Duodenal mucosa (tissue), 2 donors: ENCODE results near the gene CENPP.
"Not testable (repeated sequence)": the region's sequence is repeated elsewhere in the genome, so short reads cannot be mapped to it uniquely, and the experiment has no call there.

ENCODE experiments used
- H3K27ac ChIP-seq: one replicate; pipeline ENCODE4 v1.7.0; 2013; ENCODE audit warnings: low read depth, low read length
- H3K27me3 ChIP-seq, 2 donors: one replicate each; pipeline ENCODE4 v1.7.0; 2013; ENCODE audit warnings: low read length in 2 of 2, control low read depth in 1 of 2; ENCODE audit not compliant: insufficient read depth in 2 of 2, control insufficient read depth in 1 of 2
- H3K36me3 ChIP-seq, 2 donors: one replicate each; pipeline ENCODE4 v1.7.0; 2013; ENCODE audit warnings: low read length in 2 of 2, control low read depth in 1 of 2; ENCODE audit not compliant: insufficient read depth in 2 of 2, control insufficient read depth in 1 of 2
- H3K4me1 ChIP-seq, 2 donors: one replicate each; pipeline ENCODE4 v1.7.0; 2013; ENCODE audit warnings: low read length in 2 of 2, control low read depth in 1 of 2; ENCODE audit not compliant: insufficient read depth in 2 of 2, control insufficient read depth in 1 of 2
- H3K4me3 ChIP-seq, 2 donors: one replicate each; pipeline ENCODE4 v1.7.0; 2013; ENCODE audit warnings: low read length in 2 of 2, low read depth in 1 of 2
- H3K9ac ChIP-seq, 2 donors: one replicate each; pipeline ENCODE4 v1.7.0; 2013; ENCODE audit warnings: low read length in 2 of 2, low read depth in 1 of 2
- H3K9me3 ChIP-seq, 2 donors: one replicate each; pipeline ENCODE4 v1.7.0; 2013; ENCODE audit warnings: low read length in 2 of 2, control low read depth in 1 of 2; ENCODE audit not compliant: control insufficient read depth in 1 of 2

CENPP gene

GRCh38 chr9:92615790-92616189, 290.0 kb downstream of the CENPP start:
- no peaks in the 10 kb centered on the region for H3K27me3 ChIP-seq
- H3K9me3 ChIP-seq = no peaks in the 10 kb centered on the region
- no peak overlapping the region for H3K9ac ChIP-seq
- H3K36me3 ChIP-seq = peaks cover 26 to 73% of the 10 kb centered on the region in 2 donors
- no peak overlapping the region for H3K27ac ChIP-seq
- H3K4me3 ChIP-seq = no peak overlapping the region
- H3K4me1 ChIP-seq = peaks cover 0 to 8% of the 10 kb centered on the region in 2 donors

GRCh38 chr9:92616199-92616641, 290.5 kb downstream of the CENPP start:
- Histone ChIP-seq H3K9ac (no peak overlapping the region), H3K27ac (no peak overlapping the region), H3K36me3 (peaks cover 26 to 71% of the 10 kb centered on the region in 2 donors), H3K27me3 (no peaks in the 10 kb centered on the region), H3K9me3 (no peaks in the 10 kb centered on the region), H3K4me1 (peaks cover 0 to 8% of the 10 kb centered on the region in 2 donors), H3K4me3 (no peak overlapping the region)

- Histone ChIP-seq H3K4me3 (no peak overlapping the region), H3K9ac (no peak overlapping the region), H3K9me3 (no peaks in the 10 kb centered on the region), H3K27me3 (no peaks in the 10 kb centered on the region), H3K36me3 (peaks cover 22 to 68% of the 10 kb centered on the region in 2 donors), H3K4me1 (peaks cover 0 to 8% of the 10 kb centered on the region in 2 donors), H3K27ac (peak overlapping the region; percentile 41)
Measured at GRCh38 chr9:92616655-92617111, 290.9 kb downstream of the CENPP start.

GRCh38 chr9:92617195-92617813, 291.6 kb downstream of the CENPP start:
- no peaks in the 10 kb centered on the region for H3K27me3 ChIP-seq
- H3K36me3 ChIP-seq = peaks cover 20 to 62% of the 10 kb centered on the region in 2 donors
- H3K4me1 ChIP-seq = peaks cover 0 to 8% of the 10 kb centered on the region in 2 donors
- H3K4me3 ChIP-seq = no peak overlapping the region
- H3K9ac ChIP-seq = no peak overlapping the region
- no peaks in the 10 kb centered on the region for H3K9me3 ChIP-seq
- peak overlapping the region; percentile 41 for H3K27ac ChIP-seq

- no peak overlapping the region for H3K9ac ChIP-seq
- peaks cover 18 to 59% of the 10 kb centered on the region in 2 donors for H3K36me3 ChIP-seq
- no peak overlapping the region for H3K27ac ChIP-seq
- peaks cover 0 to 8% of the 10 kb centered on the region in 2 donors for H3K4me1 ChIP-seq
- H3K4me3 ChIP-seq = no peak overlapping the region
- no peaks in the 10 kb centered on the region for H3K27me3 ChIP-seq
- no peaks in the 10 kb centered on the region for H3K9me3 ChIP-seq
Measured at GRCh38 chr9:92617951-92618510, 292.3 kb downstream of the CENPP start.

GRCh38 chr9:92618633-92619225, 293.0 kb downstream of the CENPP start:
- Histone ChIP-seq H3K9me3 (no peaks in the 10 kb centered on the region), H3K4me1 (peaks cover 0 to 8% of the 10 kb centered on the region in 2 donors), H3K9ac (no peak overlapping the region), H3K27ac (no peak overlapping the region), H3K4me3 (no peak overlapping the region), H3K36me3 (peaks cover 14 to 54% of the 10 kb centered on the region in 2 donors), H3K27me3 (no peaks in the 10 kb centered on the region)

GRCh38 chr9:92619601-92620300, 294.0 kb downstream of the CENPP start:
- Histone ChIP-seq H3K27ac (no peak overlapping the region), H3K9me3 (no peaks in the 10 kb centered on the region), H3K4me3 (no peak overlapping the region), H3K4me1 (peaks cover 0 to 8% of the 10 kb centered on the region in 2 donors), H3K36me3 (peaks cover 15 to 52% of the 10 kb centered on the region in 2 donors), H3K27me3 (no peaks in the 10 kb centered on the region), H3K9ac (no peak overlapping the region)

- Histone ChIP-seq H3K4me1 (peaks cover 0 to 8% of the 10 kb centered on the region in 2 donors), H3K27ac (no peak overlapping the region), H3K27me3 (no peaks in the 10 kb centered on the region), H3K9me3 (no peaks in the 10 kb centered on the region), H3K36me3 (peaks cover 22 to 52% of the 10 kb centered on the region in 2 donors), H3K4me3 (no peak overlapping the region), H3K9ac (no peak overlapping the region)
Measured at GRCh38 chr9:92620845-92621244, 295.1 kb downstream of the CENPP start.

GRCh38 chr9:92623936-92624335, 298.2 kb downstream of the CENPP start:
- peaks cover 20 to 34% of the 10 kb centered on the region in 2 donors for H3K36me3 ChIP-seq
- not testable (repeated sequence) for H3K27me3 ChIP-seq, H3K4me3 ChIP-seq, H3K9me3 ChIP-seq, H3K9ac ChIP-seq, H3K27ac ChIP-seq, H3K4me1 ChIP-seq

- Histone ChIP-seq H3K9me3 (no peaks in the 10 kb centered on the region), H3K36me3 (peaks cover 20 to 21% of the 10 kb centered on the region in 2 donors)
Measured at GRCh38 chr9:92626484-92626883, 300.7 kb downstream of the CENPP start.

More at GRCh38 chr9:92626484-92626883, 300.7 kb downstream of the CENPP start:
- Histone ChIP-seq H3K27ac (no peak overlapping the region), H3K4me3 (no peak overlapping the region), H3K27me3 (no peaks in the 10 kb centered on the region), H3K9ac (no peak overlapping the region), H3K4me1 (no peaks in the 10 kb centered on the region)
